Kidney (tissue), 22 donors: Measurements from ENCODE around the gene TAF6. TPM values are rescaled to one million over a fixed set of nuclear protein-coding genes. Genes with fewer than 3 reads are reported as not detected.

Source experiments
- DNase-seq, 5 donors: peaks; one replicate each; pipeline ENCODE4 v3.0.0-alpha.2; 2013 to 2020
- FAIRE-seq: peaks from 2 replicates; lab custom pipeline; 2012; peaks lifted over from hg19 to GRCh38; lab: Jason Lieb, UNC
- H3K27ac ChIP-seq, 2 donors: one replicate each; pipeline ENCODE4 v1.7.0; 2013; ENCODE audit warnings: low read depth in 2 of 2, low read length in 2 of 2, inconsistent platforms in 1 of 2
- H3K27me3 ChIP-seq: one replicate; pipeline ENCODE4 v1.7.1; 2013; ENCODE audit warnings: low read length, inconsistent platforms; ENCODE audit not compliant: control insufficient read depth, insufficient read depth
- H3K36me3 ChIP-seq, 3 donors: one replicate each; pipeline versions ENCODE4 v1.7.0 to v1.7.1; 2013; ENCODE audit warnings: low read length in 3 of 3, control low read depth in 1 of 3, inconsistent platforms in 1 of 3; ENCODE audit not compliant: insufficient read depth in 3 of 3, control insufficient read depth in 2 of 3
- H3K4me1 ChIP-seq, 3 donors: one replicate each; pipeline versions ENCODE4 v1.7.0 to v1.7.1; 2013; ENCODE audit warnings: low read length in 3 of 3, inconsistent platforms in 1 of 3, low read depth in 1 of 3; ENCODE audit not compliant: control insufficient read depth in 2 of 3, insufficient read depth in 2 of 3
- H3K4me3 ChIP-seq, 3 donors: one replicate each; pipeline versions ENCODE4 v1.7.0 to v1.8.1; 2013; ENCODE audit warnings: low read length in 3 of 3, control low read depth in 1 of 3, inconsistent platforms in 1 of 3
- H3K9ac ChIP-seq, 3 donors: one replicate each; pipeline versions ENCODE4 v1.7.0 to v1.7.1; 2013; ENCODE audit warnings: low read length in 3 of 3, control low read depth in 1 of 3, inconsistent platforms in 1 of 3
- H3K9me3 ChIP-seq, 3 donors: one replicate each; pipeline versions ENCODE4 v1.7.0 to v1.7.1; 2013; ENCODE audit warnings: low read length in 3 of 3, control low read depth in 1 of 3, inconsistent platforms in 1 of 3; ENCODE audit not compliant: control insufficient read depth in 2 of 3, insufficient read depth in 1 of 3
- intact Hi-C: fragments of 100-400 bp; cut with DNase I; formaldehyde crosslinking; loops from one replicate; pipeline ENCODE4 v1.11.1; 2022
- long read RNA-seq, 10 donors: library from polyadenylated mRNA in 1 of 10; unstranded in 1 of 10; transcript quantifications; one replicate each; pipeline ENCODE4 v2.0.0 and lab custom pipeline, GENCODE V29; 2021 to 2026
- polyA plus RNA-seq: library from polyadenylated mRNA; stranded (reverse); fragments of 350-450 nt; fragmentation: Illumina TruSeq; extraction: RNeasy Lipid Tissue Mini Kit (QIAGEN cat#74804); gene quantifications from one replicate; pipeline ENCODE4 v1.2.3, GENCODE V29; 2014; ENCODE audit warnings: low read depth, low replicate concordance; ENCODE audit not compliant: insufficient read depth
- total RNA-seq: library from RNA; stranded (reverse); fragmentation: NEBNext Ultra II Directional; extraction: Animal tissue kit (Norgen Biotek cat#: 25700); gene quantifications from one replicate; pipeline ENCODE4 v1.2.1, GENCODE V29; 2021
- TF ChIP-seq, protein P1 (sequence below): IDR thresholded peaks from 3 replicates; pipeline ENCODE4 v1.5.1; 2012; ENCODE audit warnings: mild to moderate bottlenecking, moderate library complexity, borderline replicate concordance; ENCODE audit not compliant: insufficient read depth; ENCODE audit errors: extremely low read depth
- donor health status: control.
- donor health status: control.
- donor health status: control.
- donor health status: control.
- donor health status: control.
- donor health status: DM: yes; HTN: yes; CAD: no.
- donor health status: Normal renal cell carcinoma (clear cell type).

TAF6 gene
- total RNA-seq (62.7 TPM), polyA plus RNA-seq (41.3 TPM)
- long read RNA-seq, donor 1, partial matches to known transcripts, result 0 of 2 reads
- long read RNA-seq, donor 1, other reads (novel, unspliced or antisense), result 0 of 2 reads
- long read RNA-seq, donor 2, partial matches to known transcripts, result 0 of 6 reads
- long read RNA-seq, donor 2, other reads (novel, unspliced or antisense), result 0 of 6 reads
- long read RNA-seq, donor 3, partial matches to known transcripts, result 5 of 12 reads
- long read RNA-seq, donor 3, other reads (novel, unspliced or antisense), result 0 of 12 reads
- long read RNA-seq, donor 4, transcript TAF6-211 (15 exons, 2,464 nt), result major isoform, 7 of 8 reads
- long read RNA-seq, donor 4, partial matches to known transcripts, result 0 of 8 reads
- long read RNA-seq, donor 4, other reads (novel, unspliced or antisense), result 0 of 8 reads
- long read RNA-seq, donor 5, partial matches to known transcripts, result 0 of 1 reads
- long read RNA-seq, donor 5, other reads (novel, unspliced or antisense), result 0 of 1 reads
- long read RNA-seq, donor 6, partial matches to known transcripts, result 0 of 4 reads
- long read RNA-seq, donor 6, other reads (novel, unspliced or antisense), result 0 of 4 reads
- long read RNA-seq, donor 7, transcript TAF6-211 (15 exons, 2,464 nt), result major isoform, 8 of 43 reads
- long read RNA-seq, donor 7, partial matches to known transcripts, result 28 of 43 reads
- long read RNA-seq, donor 7, other reads (novel, unspliced or antisense), result 5 of 43 reads
- long read RNA-seq, donor 8, partial matches to known transcripts, result 0 of 2 reads
- long read RNA-seq, donor 8, other reads (novel, unspliced or antisense), result 0 of 2 reads
- long read RNA-seq, donor 9, partial matches to known transcripts, result 0 of 1 reads
- long read RNA-seq, donor 9, other reads (novel, unspliced or antisense), result 0 of 1 reads
- long read RNA-seq, donor 10, transcript TAF6-211 (15 exons, 2,464 nt), result major isoform, 7 of 7 reads
- long read RNA-seq, donor 10, partial matches to known transcripts, result 0 of 7 reads
- long read RNA-seq, donor 10, other reads (novel, unspliced or antisense), result 0 of 7 reads

DNA sequence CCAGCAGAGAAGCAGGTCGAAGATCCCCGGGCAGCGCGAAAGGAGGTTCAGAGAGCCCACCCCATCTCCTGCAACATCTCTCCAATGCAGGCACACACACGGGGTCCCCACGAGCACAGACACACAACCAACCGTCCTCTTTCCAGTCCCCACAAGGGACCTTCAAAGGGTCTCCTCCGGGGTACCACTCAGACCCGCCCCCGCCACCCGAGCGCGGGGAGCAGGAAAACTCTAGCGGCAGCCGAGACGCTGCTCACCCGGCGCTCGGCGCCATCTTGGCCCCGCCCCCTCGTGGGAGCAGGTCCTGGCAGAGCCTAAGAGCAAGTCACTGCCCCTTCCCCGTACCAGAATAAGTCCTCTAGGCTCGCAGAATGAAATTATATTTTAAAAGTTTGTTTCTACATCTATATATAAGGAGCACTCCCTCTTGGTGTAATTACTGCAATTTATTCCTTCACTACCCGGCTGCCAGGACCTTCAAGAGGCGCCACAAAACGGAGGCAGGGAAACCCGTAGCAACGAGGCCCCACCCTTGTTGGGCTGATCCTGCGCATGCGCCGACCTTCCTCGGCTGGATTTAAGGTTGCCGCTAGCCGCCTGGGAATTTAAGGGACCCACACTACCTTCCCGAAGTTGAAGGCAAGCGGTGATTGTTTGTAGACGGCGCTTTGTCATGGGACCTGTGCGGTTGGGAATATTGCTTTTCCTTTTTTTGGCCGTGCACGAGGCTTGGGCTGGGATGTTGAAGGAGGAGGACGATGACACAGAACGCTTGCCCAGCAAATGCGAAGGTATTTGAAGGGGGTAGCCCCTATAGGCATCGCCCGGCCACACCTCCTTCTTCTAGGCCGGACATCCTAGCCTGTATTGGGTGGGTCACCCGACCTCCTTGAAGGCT, at the start of gene TAF6, which contains the start of gene CNPY4:
Gene TAF6, minus strand, starts transcription at position 287 of the 898 bp plus-strand sequence. CDS start 5,149 bp downstream, outside the sequence.
Gene CNPY4, plus strand, starts transcription at position 563 of the 898 bp plus-strand sequence. Its CDS starts 111 bp downstream, at position 674.
- no peak for FAIRE-seq

DNA sequence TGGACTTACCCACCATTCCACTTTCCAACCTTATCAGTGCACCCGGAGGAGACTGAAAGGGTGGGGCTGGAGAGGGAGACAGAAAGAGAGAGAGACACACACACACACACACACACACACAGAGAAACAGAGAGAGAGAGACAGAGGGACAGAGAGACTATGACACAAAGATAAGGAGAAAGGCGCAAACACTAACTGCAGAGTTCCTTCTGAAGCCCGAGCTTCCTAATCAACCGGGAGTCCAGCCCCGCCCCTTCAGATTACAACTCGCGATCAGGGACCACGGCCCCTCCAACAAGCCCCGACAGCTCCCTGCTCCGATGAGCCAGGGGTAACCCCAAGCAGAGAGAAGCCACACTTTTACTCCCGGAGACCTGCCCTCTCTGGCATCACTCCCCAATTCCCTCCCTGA, 48.8 kb upstream of the TAF6 start:
- H3K4me1 ChIP-seq, result peaks cover 0 to 5% (median 3%) of the 10 kb centered on the region in 3 donors
- H3K27me3 ChIP-seq, result no peaks in the 10 kb centered on the region
- DNase-seq, result peak in 2 of 5 donors; percentile 55 to 61
- no peaks in the 10 kb centered on the region for H3K36me3 ChIP-seq
- peak overlapping the region; percentile 13 to 34 (median 17) for H3K9ac ChIP-seq
- intact Hi-C loops, result no loop called here
- peak overlapping the region; percentile 42 to 57 (median 47) for H3K4me3 ChIP-seq
- no peaks in the 10 kb centered on the region for H3K9me3 ChIP-seq
- FAIRE-seq, result no peak
- TF ChIP-seq, protein P1, sequence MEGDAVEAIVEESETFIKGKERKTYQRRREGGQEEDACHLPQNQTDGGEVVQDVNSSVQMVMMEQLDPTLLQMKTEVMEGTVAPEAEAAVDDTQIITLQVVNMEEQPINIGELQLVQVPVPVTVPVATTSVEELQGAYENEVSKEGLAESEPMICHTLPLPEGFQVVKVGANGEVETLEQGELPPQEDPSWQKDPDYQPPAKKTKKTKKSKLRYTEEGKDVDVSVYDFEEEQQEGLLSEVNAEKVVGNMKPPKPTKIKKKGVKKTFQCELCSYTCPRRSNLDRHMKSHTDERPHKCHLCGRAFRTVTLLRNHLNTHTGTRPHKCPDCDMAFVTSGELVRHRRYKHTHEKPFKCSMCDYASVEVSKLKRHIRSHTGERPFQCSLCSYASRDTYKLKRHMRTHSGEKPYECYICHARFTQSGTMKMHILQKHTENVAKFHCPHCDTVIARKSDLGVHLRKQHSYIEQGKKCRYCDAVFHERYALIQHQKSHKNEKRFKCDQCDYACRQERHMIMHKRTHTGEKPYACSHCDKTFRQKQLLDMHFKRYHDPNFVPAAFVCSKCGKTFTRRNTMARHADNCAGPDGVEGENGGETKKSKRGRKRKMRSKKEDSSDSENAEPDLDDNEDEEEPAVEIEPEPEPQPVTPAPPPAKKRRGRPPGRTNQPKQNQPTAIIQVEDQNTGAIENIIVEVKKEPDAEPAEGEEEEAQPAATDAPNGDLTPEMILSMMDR, result no peak
- no peak overlapping the region for H3K27ac ChIP-seq

More for the DNA sequence above, at the start of gene TAF6, which contains the start of gene CNPY4:
- Histone ChIP-seq H3K36me3 (no peaks in the 10 kb centered on the region), H3K4me3 (peak within 1 kb of the TSS; percentile 72 to 96 (median 85)), H3K9ac (peak within 1 kb of the TSS; percentile 37 to 72 (median 67)), H3K27ac (peak within 1 kb of the TSS; percentile 74 to 83), H3K4me1 (peaks cover 0 to 13% (median 11%) of the 10 kb centered on the region in 3 donors), H3K9me3 (no peaks in the 10 kb centered on the region), H3K27me3 (no peaks in the 10 kb centered on the region)
- intact Hi-C loops, result no loop called here
- TF ChIP-seq, protein P1, result no peak
- peak; percentile 96 to 98 (median 98) for DNase-seq
